Hepatocyte (in vitro differentiated cells): ENCODE measurements around the gene CCZ1B.
"Not testable (repeated sequence)": the region's sequence is repeated elsewhere in the genome, so short reads cannot be mapped to it uniquely, and the experiment has no call there.

Experiments
- CTCF ChIP-seq: fragments of 200-600 bp; sonication (generic); IDR thresholded peaks from 2 replicates; pipeline ENCODE4 v1.5.1; 2016; ENCODE audit warnings: antibody characterized with exemption, mild to moderate bottlenecking; ENCODE audit not compliant: poor library complexity
- EZH2phosphoT487 ChIP-seq: fragments of 200-600 bp; sonication (generic); IDR thresholded peaks from one replicate; pipeline ENCODE4 v1.6.1; 2018; ENCODE audit warnings: antibody characterized with exemption, mild to moderate bottlenecking, low read depth, moderate library complexity; ENCODE audit not compliant: unreplicated experiment, severe bottlenecking

- TF ChIP-seq CTCF, EZH2phosphoT487: not testable (repeated sequence)
Measured at GRCh38 chr7:6842278-6842921, 16.3 kb upstream of the CCZ1B start.
